ENCODE results near the gene CD81. TPM values are rescaled to one million over a fixed set of nuclear protein-coding genes. Genes with fewer than 3 reads are reported as not detected.

The CD81 gene
- total and polyA plus RNA-seq, 10 of the 15 experiments (the other 5 are each of a cell fraction or from before 2014, with no cell fraction given) = 2.0 to 145 (median 57.2) TPM

DNA sequence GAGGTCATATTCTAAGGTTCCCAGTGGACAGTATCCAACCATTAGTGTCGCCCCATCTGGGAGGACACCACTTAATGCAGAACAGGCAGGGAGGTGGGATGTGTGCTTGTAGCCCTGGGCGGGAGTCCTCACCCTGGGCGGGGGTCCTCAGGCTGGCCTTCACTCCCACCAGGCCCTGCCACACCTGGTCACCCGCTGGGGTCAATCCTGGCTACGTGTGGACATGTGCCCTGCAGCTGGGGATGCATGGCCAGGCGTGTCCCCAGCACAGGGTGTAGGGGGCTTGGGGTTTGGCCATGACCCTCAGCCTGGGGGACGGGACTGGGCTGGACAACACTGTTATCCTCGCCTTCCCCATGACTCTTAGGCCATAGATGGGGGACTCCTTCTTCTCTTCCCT is 48.4 kb downstream of the CD81 start:
- in situ Hi-C loops (cut with MboI) = loop anchor here (5.0 kb wide), 2 partner anchors 107 to 452 kb away; no protein-coding TSS in a partner anchor
- ATAC-seq = no peak
- ChIA-PET RAD21 (ENCODE audit: unreplicated experiment) (interaction anchor here (1.0 kb wide), 1 partner anchor 107 kb away, joined by 4 read pairs; no protein-coding TSS in a partner anchor), SMC1A (ENCODE audit: uncharacterized antibody, unreplicated experiment) (no interaction called here), CTCF (interaction anchor here (1.8 to 1.9 kb wide), 2 partner anchors 106 to 120 kb away, joined by 10 read pairs; no protein-coding TSS in a partner anchor), POLR2A (no interaction called here)
- WGBS (ENCODE audit: insufficient coverage, insufficient replicate concordance, low lambda C conversion rate, missing lambda C conversion rate) = 5% methylated on average over 8 of the region's 8 CpGs
- no peaks in the 10 kb centered on the region for H3K79me2 ChIP-seq (ENCODE audit: control insufficient read depth, insufficient read depth, low read length)
- no peak overlapping the region for H2AFZ ChIP-seq (ENCODE audit: control insufficient read depth, low read depth, low read length)
- H3K9me3 ChIP-seq (replicated peaks; ENCODE audit: control insufficient read depth, insufficient read depth, low read length) = no peaks in the 10 kb centered on the region; the same call in 2 of the 3 replicates
- no peak overlapping the region for H3K9ac ChIP-seq (ENCODE audit: control insufficient read depth, insufficient read depth, low read length)
- intact Hi-C loops (cut with micrococcal nuclease; ENCODE audit: unreplicated experiment) = loop anchor here (10.0 kb wide), 1 partner anchor 59 kb away; no protein-coding TSS in a partner anchor
- no peak overlapping the region for H3K4me2 ChIP-seq (ENCODE audit: control insufficient read depth, insufficient read depth)
- no peak for DNase-seq (ENCODE audit: low read depth, low spot score)
- no peak for TF ChIP-seq BRCA1 (IDR thresholded peaks at IDR 0.05; ENCODE audit: low read depth, low read length)
- TF ChIP-seq, protein P1, sequence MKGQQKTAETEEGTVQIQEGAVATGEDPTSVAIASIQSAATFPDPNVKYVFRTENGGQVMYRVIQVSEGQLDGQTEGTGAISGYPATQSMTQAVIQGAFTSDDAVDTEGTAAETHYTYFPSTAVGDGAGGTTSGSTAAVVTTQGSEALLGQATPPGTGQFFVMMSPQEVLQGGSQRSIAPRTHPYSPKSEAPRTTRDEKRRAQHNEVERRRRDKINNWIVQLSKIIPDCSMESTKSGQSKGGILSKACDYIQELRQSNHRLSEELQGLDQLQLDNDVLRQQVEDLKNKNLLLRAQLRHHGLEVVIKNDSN (IDR thresholded peaks at IDR 0.05; ENCODE audit: borderline replicate concordance, extremely low read length, insufficient read depth, low read depth, low read length) = no peak
- TF ChIP-seq, protein P2, sequence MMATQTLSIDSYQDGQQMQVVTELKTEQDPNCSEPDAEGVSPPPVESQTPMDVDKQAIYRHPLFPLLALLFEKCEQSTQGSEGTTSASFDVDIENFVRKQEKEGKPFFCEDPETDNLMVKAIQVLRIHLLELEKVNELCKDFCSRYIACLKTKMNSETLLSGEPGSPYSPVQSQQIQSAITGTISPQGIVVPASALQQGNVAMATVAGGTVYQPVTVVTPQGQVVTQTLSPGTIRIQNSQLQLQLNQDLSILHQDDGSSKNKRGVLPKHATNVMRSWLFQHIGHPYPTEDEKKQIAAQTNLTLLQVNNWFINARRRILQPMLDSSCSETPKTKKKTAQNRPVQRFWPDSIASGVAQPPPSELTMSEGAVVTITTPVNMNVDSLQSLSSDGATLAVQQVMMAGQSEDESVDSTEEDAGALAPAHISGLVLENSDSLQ (IDR thresholded peaks at IDR 0.05) = no peak
- TF ChIP-seq SMC3 (IDR thresholded peaks at IDR 0.05; ENCODE audit: borderline replicate concordance, low read length) = no peak
- no peak for TF ChIP-seq ZNF24 (IDR thresholded peaks at IDR 0.05)
- no peak for TF ChIP-seq NFYB (IDR thresholded peaks at IDR 0.05; ENCODE audit: insufficient read depth, low read depth, low read length)
- TF ChIP-seq RCOR1 (conservative IDR thresholded peaks at IDR 0.05; ENCODE audit: low read depth, low read length) = no peak
- TF ChIP-seq NFYA (IDR thresholded peaks at IDR 0.05; ENCODE audit: borderline replicate concordance, low read depth, low read length) = no peak
- TF ChIP-seq ATF7 (IDR thresholded peaks at IDR 0.05; ENCODE audit: low read depth) = no peak
- no peak for TF ChIP-seq IKZF1 (conservative IDR thresholded peaks at IDR 0.05)
- no peak for TF ChIP-seq EED (IDR thresholded peaks at IDR 0.05; ENCODE audit: low read depth)
- no peak for TF ChIP-seq SMAD5 (IDR thresholded peaks at IDR 0.05; ENCODE audit: low read depth)
- TF ChIP-seq NR2F1 (conservative IDR thresholded peaks at IDR 0.05) = no peak
- no peak for TF ChIP-seq EZH2 (IDR thresholded peaks at IDR 0.05; ENCODE audit: borderline replicate concordance, control insufficient read depth, low read depth, low read length)
- H3K4me3 ChIP-seq = no peak overlapping the region
- H4K20me1 ChIP-seq (ENCODE audit: control insufficient read depth, insufficient read depth) = no peaks in the 10 kb centered on the region
- H3K27ac ChIP-seq (ENCODE audit: control insufficient read depth, insufficient read depth) = no peak overlapping the region
- H3K27me3 ChIP-seq (replicated peaks in 1 of 2; ENCODE audit: control insufficient read depth in 2 of 2, insufficient read depth in 2 of 2, low read length in 1 of 2) = no peaks in the 10 kb centered on the region
- H3K4me1 ChIP-seq (ENCODE audit: control insufficient read depth, insufficient read depth, low read length) = no peaks in the 10 kb centered on the region
- H3K36me3 ChIP-seq (ENCODE audit: control insufficient read depth in 2 of 2, insufficient read depth in 2 of 2, low read length in 1 of 2) = no peaks in the 10 kb centered on the region
- no peak for FAIRE-seq
- no TSS peak for BruUV-seq (replicated peaks)

Measured in GM12878 (cell line).